IPS-NIHi7 (cell line): ENCODE results near the gene GOLGA6C.
"Not testable (repeated sequence)": the region's sequence is repeated elsewhere in the genome, so short reads cannot be mapped to it uniquely, and the experiment has no call there.

ENCODE experiments used
- DNase-seq: peaks from one replicate; pipeline ENCODE4 v3.0.0; 2012; ENCODE audit warnings: mixed read lengths; ENCODE audit errors: extremely low spot score

GOLGA6C gene

GRCh38 chr15:75227112-75227511, 31.0 kb upstream of the GOLGA6C start:
- DNase-seq = not testable (repeated sequence)

GRCh38 chr15:75227663-75228280, 30.4 kb upstream of the GOLGA6C start:
- no peak for DNase-seq

- no peak for DNase-seq
These were observed 29.3 kb upstream of the GOLGA6C start for GRCh38 chr15:75228787-75229186.

- DNase-seq = no peak
These were observed 28.7 kb upstream of the GOLGA6C start for GRCh38 chr15:75229191-75230015.

DNA sequence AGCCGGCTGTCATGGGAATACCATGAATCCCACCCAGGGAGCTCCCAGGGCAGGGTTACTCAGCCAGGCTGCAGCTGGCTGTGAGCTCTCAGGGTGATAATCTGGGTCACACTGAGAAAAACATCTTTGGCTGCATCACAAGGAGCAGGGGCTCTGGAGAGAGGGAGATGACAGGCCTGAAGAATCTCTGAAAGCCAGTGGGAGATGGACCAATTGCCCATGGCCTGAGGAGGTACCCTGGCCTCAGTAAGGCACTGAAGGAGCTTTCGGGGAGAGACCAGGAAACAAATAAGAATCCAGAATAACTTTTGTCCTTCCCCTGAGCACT, 28.2 kb upstream of the GOLGA6C start:
- no peak for DNase-seq

DNA sequence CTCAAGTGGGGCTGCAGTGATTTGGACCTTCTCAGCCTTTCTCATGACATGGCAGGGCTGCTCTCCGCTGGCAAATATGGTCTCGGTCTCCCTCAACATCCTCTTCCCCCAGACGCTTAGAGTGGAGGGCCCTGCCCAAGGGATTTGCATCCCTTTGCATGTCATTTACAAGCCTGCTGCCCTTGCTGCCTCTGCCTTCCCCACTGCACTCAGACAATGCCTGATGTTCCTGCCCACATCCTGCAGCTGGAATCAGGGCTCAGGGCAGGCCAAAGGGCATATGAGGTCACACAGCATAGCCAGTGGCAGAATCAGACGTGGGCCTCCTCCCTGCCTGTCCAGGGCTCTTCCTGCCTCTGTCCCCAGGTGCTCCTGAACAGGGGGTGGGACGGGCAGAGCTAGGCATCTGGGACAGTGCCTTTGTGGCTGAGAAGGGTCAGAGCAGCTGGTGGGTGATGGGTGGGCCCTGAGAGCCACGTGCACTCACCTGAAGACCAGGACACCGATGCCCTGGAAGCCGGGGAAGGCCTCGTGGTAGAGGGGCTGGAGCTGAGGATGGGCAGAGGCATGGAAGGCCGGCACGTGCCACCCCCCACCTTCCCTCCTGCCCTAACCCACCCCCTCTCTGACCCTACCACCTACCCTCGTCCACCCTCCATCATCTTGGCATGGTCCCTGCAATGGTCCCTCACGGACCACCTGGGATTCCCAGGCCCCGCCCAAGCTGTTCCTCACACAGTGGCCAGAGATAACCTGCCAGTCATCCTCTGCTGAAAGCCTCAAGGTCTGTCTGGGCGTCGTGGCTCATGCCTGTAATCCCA, 27.4 kb upstream of the GOLGA6C start:
- DNase-seq = peak; percentile 47

- no peak for DNase-seq
These were observed 26.3 kb upstream of the GOLGA6C start for GRCh38 chr15:75231836-75232235.

DNA sequence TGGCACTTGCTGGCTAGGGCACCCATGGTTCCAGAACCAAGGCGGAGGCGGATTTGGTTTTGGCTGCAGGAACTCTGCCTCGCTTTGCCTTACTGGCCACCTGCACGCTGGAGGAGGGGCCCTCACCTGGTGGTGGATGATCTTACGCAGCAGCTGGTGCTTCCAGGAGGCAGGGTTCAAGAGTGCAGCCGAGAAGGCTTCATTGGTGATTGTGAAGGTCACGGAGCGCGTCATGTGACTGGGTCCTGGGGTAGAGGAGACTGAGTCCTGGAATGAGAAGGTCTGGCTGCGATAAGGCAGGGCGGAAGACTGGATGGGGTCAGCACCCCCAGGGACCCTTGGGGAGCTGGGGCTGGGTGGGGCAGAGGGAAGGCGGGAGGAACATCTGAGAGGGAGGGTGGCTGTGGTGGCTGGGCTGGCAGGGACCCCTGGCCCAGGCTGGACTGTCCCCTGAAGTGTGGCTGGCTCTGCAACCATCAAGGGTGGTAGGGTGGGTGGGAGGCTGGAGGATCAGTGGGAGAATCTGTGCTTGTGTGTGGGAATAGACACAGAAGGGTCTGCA, 25.8 kb upstream of the GOLGA6C start:
- DNase-seq = no peak

DNA sequence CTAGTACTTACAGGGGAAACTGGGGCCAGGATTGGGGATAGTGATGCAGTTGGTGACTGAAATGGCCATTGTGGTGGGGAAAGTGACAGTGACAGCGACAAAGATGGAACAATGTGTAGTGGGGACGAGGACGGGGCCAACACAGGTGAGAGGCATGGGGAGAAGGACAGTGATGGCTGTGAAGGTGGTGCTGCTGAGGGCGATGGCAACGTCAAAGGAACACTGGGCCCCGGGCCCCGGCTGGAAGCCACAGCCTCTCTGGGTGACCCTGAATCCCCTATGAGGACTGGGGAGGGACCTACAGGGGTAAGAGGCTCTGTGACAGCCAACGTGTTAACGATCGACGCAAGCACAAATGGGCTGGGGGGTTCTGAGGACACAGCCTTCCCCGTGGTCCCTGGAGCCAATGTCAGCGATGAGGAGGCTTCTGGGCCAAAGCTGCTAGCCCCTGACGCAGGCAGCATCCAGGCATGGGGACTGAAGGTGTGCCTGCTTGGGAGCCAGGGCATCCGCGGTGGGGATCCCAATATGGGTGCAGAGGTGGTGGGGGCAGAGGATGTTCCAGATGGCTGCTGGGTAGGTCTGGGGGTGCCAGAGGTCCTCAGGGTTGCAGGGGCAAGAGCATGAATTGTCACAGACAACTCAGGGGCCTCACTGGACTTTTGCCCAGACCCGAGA, 25.2 kb upstream of the GOLGA6C start:
- DNase-seq = no peak

GRCh38 chr15:75233504-75234190, 24.5 kb upstream of the GOLGA6C start:
- DNase-seq = no peak

DNA sequence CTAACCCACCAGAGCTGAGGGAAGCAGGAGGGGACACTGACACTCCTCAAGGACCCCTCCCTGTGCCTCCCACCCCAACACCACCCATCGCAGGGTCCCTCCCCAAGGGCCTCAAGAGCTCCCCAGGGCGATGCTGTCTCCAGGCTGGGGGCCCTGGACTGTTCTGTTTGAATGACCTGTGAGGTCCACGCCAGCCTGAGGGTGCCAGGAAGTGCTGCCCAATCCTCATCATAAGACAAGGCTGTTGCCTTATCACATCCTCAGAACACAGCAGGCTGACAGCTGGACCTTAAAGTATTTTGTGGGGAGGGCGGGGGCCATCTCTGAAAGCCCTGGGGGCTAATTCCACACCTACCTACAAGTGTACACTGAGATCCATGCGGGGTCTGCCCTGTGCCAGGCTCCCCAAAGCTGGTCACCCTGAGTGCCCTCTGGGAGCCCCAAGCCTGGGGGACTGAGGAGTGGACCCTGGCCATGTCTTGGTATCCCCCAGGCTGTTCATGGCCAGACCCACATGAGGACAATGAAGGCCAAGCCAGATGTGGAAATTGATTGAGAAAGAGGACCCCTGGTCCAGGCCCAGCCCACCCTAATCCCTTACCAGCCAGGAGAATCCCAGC, 23.8 kb upstream of the GOLGA6C start:
- DNase-seq = no peak

DNA sequence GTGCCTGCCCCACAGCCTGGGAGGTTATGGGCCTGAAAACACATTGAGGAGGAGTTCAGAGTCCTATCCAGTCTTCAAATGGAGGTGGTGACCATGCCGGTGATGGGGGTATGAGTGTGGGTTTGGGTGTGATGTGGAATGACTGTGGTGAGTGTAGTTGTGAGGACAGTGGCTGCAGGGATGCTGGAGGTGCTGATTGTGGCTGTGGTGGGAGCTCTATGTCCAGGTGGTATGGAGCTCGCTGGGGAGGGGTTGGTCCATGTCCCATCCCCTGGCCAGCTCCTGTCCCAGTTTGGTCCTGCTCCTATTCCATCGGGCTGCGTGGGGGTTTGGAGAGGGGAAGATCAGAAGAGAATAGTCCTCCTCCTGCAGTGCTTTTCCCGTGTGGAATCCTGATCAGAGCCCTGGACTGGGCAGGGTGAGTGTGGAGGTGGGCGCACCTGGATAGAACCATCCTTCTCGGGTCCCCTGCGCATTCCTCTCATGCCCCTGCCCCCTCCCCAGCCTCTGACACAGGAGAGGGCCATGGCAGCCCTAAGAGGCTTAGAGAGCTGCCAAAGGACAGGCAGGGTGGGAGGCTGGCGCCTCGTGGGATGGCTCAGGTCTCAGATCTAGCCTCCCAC, 23.0 kb upstream of the GOLGA6C start:
- DNase-seq = no peak

- no peak for DNase-seq
These were observed 22.1 kb upstream of the GOLGA6C start for GRCh38 chr15:75235760-75236729.

- DNase-seq = peak; percentile 13
These were observed 20.7 kb upstream of the GOLGA6C start for GRCh38 chr15:75237316-75237982.

DNA sequence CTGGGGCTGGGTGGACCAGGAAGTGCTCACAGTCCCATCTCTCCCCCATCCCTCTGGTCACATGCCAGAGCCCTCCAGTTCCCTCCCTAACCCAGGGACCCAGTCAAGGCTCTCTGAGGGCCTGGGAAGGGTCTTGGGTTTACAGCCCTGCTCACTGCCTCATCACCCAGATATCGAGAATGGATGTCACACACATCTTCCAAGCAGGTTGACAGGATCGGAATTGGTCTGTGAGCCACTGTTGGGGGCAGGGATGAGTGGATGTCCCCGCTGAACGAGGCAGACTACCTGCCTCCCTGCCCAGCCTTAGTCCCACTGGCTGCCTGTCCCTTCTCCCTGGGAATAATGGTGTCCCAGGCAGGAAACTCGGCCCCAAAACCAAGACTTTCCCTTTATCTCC, 20.0 kb upstream of the GOLGA6C start:
- DNase-seq = no peak

- not testable (repeated sequence) for DNase-seq
These were observed 12.4 kb upstream of the GOLGA6C start for GRCh38 chr15:75245741-75246140.

- DNase-seq = not testable (repeated sequence)
These were observed 9.1 kb upstream of the GOLGA6C start for GRCh38 chr15:75248991-75249390.

DNA sequence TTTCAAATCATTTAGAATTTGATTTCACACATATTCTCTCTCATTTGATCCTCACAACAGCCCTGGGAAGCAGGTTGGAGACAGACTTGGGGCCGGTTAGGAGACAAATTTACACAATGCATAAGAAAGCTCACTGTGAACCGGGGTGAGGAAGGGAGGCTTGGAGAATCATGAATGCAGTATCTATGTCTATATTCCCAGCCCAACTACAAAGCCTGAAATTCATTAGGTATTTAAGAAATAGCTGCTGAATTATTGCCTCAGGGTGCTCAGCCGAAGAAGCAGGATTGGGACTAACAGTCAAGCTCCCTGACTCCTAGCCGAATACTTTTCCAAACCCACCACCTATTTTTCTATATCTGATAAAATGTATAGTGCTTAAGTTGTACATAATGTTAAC, 8.4 kb upstream of the GOLGA6C start:
- DNase-seq = no peak
